Measurements from ENCODE around the gene PRRX2.
"Not testable (repeated sequence)": the region's sequence is repeated elsewhere in the genome, so short reads cannot be mapped to it uniquely, and the experiment has no call there.

The PRRX2 gene

DNA sequence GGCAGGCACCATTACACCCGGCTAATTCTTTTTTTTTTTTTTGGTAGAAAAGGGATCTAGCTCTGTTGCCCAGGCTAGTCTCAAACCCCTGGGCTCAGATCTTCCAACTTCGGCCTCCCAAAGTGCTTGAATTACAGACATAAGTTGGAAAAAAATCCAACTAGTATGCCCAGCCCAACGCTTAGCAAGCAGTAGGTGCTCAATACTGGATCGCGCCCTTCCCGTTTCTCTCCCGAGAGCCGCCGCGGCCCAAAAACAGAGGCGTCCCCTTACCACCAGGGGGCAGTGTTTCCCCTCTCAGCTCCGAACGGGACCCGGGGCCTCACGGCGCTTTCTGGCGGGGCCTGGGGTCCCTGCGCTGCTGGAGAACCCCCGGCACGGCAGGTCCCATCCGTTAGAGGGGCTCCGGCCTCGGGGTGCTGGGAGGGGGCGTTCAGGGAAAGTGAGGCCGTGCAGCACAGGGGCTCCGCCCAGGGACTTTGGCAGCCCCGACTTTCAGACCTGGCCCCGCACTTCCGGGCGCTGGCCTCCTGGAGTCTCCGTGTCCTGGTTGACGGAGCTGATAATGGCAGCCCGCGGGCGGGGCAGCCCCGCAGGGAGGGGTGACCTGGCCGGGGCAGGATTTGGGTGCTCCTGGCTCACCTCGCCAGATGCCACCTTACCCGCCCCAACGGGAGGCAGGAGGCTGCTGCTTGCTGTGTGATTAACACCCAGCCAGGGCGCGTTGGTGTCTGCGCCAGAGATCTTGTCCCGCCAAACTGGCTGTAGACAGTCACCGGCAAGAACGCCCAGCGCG, 72.2 kb downstream of the PRRX2 start:
- peak; percentile 91 for DNase-seq

DNA sequence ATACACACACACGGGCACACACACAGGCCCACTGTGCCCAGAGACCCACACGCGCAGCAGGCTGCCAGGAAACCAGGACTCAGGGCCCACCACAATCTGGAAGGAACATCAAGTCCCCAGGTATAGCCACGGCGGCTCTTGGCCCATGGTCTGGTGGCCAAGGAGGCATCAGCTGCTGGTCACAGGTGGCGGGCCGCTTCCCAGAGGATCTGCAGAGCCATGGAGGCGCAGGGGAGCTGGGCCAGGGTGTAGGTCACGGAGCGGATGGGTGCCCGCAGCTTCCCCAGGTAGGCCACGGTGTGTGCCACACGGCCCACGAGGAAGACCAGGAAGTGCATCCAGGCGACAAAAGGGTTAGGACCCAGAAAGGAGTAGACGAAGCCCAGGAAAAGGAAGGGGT, 74.0 kb downstream of the PRRX2 start:
- no peak for DNase-seq

DNA sequence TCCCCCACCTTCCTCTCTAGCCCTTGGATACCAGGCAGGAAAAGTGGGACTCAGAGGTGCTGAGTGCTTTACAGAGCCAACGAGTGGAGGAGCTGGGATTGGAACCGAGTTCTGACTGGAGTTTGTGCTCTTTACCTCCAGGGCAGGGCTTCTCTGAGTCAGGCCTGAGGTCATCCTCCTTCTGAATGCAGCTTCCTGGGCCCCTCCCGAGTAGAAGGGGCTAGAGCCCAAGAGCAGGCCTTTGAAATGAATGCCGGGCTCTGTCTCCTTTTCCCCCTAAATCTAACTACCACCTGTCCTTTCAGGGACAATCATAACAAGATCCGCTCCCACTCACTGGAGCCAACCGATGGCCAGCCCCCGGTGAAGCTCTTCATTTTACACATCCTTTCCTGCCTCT, 74.7 kb downstream of the PRRX2 start:
- DNase-seq = no peak

DNA sequence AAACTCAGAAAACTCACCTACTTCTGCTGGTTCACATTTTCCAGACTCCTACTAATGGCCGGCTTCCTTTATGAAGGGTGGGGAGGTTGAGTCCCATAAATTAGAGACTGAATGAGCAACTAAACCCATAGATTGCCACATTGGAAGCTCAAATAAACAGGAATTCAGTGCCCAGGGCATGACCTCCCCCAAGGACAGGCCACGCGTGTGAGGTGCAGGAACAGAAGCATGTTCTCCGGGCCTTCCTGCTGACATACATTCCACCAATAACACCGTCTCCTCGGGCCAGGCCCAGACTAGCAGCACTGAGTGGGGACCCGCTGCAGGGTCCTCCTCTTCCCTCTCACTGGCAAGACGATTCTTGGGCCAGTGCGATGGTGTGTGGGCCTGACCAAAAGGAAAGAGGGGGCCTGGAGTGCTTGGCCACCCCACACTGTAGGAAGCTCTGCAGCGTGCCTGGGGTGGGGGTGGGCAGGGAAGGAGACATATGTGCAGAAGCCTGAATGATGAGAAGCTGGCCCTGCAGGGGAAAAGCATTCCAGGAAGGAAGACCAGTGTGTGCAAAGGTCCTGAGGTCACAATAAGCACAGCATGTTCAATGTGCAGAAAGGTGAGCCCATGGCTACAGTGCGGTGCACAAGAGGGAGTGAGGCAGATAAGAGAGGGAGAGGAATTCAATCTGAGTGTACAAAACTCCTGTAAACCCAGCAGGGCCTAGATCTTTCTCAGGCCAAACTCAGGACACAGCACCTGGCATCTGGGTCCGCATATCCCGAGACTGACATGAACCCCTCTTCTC, 75.4 kb downstream of the PRRX2 start:
- DNase-seq = no peak

DNA sequence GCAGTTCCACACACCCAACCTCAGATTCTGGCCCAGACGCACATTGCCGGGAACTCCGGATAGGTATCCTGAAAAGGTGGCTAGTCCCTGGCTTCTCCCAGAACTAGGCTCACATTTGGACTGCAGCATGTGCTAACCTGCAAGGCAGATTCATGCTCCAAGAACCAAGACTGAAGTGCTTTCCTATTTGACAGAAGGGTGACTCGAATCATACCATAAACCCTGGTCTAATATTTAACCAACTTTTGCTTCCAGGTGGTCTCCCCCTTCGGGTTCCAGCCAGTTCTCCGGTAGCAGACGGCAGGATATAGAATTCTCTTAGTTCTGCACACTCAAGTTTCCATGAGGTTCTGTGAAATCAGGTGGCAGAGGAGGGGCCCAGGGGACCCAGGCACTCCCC, 79.8 kb downstream of the PRRX2 start:
- no peak for DNase-seq

DNA sequence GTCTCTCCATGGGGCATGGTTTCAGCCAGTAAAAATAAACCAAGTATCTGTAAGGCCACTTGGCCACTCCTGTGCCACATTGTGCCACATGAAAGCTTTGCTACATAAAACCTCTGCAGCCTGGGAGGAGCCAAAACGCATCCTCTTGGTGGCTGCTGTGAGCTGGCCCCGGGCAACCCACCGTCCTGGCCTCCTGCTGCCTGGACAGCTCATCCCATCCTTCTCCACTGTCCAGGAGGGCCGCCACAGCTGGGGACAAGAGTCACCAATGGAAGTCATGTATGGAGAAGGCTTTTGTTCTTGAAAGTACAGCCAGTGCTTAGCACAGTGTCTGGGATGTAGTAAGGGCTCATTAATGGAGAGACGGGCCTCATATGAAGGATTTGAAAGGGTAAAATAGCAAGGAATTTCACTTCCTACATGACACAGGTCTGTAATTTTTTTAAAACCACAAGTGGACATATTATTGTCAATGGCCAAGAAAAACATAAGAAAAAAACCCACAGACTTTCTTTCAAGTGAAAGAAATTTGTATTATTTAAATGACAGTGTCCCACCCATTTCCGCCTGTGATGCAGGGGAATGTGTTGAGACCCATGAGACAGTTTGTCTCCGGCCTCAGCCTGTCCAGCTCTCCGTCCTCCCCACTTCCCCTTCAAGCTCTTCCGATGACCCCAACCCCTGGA, 80.8 kb downstream of the PRRX2 start:
- DNase-seq = no peak

DNA sequence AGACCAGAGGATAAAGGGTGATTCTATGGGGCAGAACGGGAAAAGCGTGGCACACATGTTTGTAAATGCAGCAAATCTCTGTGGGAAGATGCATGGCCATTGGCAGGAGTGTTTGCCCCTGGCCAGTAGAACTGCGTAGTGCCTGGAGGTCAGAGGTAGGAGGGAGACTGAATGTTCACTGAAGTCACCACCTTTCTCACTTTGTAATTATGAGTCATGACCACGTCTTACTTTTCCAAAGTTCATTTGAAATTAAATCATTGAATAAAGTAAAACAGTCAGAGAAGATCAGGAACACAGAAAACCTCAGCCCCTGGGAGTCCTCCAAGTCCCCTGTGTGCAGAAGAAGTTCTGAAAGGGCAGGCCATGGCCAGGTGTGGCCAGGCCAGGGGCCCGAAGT, 82.8 kb downstream of the PRRX2 start:
- no peak for DNase-seq

DNA sequence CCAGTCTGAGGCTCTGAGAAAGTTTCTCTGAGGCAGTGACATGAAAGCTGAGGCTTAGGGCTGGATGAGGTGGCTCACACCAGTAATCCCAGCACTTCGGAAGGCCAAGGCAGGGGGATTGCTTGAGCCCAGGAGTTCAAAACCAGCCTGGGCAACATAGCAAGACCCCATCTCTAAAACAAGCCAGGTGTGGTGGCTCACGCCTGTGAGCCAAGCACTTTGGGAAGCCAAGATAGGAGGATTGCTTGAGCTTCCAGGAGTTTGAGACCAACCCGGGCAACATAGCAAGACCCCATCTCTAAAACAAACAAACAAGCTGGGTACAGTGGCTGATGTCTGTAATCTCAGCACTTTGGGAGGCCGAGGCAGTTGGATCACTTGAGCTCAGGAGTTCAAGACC, 83.6 kb downstream of the PRRX2 start:
- DNase-seq = not testable (repeated sequence)

DNA sequence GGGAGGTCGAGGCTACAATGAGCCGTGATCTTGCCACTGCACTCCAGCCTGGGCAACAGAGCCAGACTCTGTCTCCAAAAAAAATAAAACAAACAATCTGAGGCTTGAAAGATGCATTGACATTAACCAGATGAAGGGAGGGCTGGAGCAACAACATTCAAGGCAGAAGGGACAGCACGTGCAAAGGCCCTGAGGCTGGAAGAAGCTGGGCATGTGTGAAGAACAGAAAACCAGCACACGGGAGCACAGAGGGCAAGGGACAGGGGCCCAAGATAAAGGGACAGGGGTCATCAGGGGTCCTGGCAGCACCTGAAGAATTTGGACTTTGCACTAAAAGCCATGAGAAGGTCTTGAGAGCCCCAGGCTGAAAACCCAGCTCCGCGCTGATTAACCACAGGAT, 84.1 kb downstream of the PRRX2 start:
- no peak for DNase-seq

DNA sequence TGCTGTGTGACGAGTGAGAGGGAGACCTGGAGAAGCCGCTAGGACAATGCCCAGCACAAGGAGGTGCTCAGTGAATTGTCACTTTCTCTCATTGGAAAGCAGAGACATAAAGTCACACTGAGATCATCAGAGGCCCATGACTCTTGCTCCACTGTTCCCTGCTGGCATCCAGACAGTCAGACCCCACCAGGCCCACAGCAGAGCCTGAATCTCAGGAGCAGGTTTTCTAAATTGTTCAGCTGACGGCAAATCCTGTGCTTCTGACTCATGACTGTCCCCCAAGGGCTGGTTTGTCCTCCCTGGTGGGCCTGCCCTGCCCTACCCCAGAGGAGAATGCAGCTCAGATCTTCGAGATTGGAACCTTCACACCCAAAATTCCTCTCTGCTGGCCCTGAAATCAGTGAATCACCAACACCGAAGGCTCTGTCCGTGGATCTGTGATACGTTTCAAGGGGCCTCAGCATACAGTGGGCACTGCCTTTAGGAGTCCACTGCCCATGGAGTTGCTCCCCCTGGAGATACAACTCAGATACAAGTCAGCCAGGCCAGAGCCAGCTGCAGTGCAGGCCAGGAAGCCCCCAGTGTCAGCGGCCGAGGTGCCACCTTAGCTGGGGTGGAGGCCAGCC, 84.7 kb downstream of the PRRX2 start:
- no peak for DNase-seq

DNA sequence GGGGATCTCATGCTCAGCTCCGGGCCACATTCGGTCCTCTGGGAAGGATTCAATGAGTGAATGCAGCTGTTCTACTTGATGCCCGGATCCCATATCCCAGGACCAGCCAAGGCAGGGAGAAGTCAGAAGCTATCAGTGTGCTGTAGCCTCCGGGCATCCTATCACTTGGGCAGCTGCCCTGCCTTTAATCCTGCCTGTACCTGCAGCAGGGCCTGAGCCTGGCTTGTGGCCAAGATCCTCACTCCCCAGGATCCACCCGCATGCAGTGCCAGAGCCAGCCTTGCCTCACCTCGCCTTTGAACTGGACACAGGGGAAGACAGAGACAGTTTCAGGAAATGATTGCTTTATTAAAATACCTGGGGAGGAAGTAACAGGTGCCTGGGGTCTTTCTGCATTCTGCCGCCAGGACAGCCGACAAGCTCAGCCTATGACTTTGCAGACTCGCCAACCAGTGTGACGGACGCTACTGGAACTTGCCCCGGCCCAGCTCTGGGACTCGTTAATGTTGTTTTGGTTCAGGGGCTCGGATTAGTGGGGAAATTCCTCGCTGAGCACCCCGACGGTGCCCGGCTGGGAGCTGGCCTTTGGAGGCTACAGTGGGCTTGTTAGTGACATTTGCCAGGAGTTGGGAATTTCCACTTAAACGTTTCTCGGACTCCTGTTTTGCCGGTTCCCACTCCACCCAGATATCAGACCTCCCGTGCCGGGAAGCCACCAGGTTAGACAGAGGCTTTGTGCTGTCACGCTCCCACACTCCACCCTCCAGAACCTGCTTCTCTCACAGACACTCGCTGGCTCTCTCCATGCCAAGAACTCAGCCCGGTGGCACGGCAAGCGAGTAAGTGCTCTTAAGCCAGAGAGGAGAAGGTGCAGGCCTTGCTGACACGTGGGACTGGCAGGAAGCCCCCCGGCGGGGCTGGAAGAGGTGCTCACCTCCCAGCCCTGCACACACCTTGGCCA, 86.7 kb downstream of the PRRX2 start:
- DNase-seq = no peak

DNA sequence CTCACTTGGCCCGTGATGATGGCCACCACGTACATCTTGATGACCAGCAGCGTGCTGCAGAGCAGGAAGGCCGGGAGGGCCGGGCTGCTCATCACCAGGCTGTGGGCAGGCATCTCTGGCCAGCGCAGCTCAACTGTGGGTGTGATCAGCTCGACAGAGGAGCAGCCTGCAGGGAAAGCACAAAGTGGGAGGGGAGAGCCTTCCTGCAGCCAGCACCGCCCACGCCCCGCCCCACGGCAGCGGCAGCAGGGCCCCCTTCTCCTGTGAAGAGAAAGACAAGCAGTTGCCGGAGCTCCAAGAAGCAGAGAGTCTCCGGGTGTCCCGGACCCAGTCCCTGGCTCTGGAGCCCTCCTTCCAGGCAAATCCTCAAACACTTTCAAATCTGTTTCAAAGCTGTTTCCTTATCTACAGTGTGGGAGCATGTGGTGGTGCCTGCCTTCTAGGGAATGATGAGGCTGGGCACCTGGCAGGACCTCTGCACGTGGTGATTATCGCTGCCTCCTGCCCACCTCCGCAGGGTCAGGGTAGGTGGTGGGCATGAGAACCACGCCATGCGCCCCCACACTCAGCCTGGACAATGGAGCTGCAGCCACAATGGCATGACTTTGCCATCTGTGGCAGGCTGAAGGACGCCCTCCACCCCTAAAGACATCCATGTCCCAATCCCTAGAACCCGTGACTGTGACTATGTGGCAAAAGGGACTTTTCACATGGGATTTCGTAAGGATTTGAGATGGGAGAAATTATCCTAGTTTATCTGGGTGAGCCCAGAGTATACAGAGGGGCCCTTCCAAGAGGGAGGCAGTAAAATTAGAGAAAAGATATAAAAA, 87.7 kb downstream of the PRRX2 start, which contains the start of gene PTGES:
TSS of gene PTGES (minus strand) at position 143 of the 830 bp plus-strand sequence. CDS start at position 113, 30 bp downstream.
- peak; percentile 27 for DNase-seq

DNA sequence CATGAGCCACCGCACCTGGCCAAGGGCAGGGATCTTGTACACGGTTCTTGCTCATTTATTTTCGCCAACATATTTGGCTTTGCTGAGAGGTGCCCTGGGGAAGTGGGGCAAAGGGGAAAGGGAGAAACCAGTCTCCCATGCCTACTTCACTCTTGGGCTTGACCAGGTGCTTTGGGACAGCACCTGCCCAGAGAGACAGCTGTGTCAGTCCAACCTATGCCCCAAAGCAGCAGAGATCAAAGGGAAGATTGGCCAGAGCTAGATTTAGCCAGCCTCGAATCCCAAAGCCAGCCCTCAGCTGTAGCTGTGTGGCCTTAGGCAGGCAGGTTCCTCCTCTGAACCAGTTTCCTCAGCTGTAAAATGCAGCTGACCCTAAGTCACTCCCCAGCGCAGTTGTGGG, 89.7 kb downstream of the PRRX2 start:
- DNase-seq = no peak

DNA sequence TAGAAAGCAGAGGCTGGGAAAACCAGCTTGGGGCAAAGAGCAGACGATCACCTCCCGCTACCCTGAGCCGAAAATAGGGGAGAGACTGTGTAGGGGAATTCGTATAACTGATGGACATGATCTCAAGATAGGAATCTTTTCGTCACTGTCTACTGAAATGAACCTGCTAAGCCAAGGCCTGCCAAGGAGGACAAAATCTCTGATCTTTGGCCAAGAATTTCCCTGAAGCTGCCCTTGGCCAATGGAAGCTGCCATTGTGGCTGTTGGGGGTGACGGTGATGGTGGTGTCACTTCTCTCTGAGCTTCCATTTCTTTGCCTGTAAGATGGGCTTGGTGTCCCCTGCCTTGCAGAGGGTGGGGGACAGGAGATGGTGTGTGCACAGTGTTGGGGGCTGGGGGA, 90.7 kb downstream of the PRRX2 start:
- DNase-seq = no peak

DNA sequence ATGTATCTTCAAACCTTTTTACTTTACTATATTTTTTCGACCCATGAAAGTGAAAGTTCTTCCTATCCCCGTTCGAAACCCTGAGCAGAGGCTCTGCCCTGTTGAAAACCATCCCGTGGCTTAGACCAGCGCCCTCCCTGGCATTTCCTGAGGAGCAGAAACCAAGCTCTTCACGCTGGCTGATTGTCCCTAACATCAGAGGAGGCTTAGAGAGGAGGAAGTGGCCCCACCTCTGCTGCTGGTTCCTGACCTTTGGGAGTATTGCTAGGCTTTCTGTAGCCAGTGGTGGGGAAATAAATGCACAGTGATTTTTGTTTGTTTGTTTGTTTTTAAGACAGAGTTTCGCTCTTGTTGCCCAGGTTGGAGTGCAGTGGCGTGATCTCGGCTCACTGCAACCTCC, 91.6 kb downstream of the PRRX2 start:
- peak; percentile 42 for DNase-seq

DNA sequence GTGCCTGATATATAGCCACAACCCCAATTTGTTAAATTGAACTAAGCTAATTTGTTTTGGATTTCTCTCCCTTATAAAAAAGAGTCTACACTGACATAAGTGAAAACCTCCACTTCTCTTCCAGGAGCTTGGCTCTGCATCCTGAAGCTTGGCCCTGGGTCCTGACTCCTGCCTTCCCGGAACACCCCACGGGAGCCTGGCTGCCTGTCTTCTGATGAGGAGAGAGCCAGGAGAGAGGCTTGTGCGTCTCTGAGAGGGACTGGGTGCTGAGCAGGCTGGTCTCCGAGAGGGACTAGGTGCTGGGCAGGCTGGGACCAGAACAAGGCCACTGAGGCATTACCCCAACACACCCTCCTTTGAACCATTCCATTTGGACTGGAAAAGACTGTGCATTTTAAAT, 93.9 kb downstream of the PRRX2 start:
- DNase-seq = no peak

DNA sequence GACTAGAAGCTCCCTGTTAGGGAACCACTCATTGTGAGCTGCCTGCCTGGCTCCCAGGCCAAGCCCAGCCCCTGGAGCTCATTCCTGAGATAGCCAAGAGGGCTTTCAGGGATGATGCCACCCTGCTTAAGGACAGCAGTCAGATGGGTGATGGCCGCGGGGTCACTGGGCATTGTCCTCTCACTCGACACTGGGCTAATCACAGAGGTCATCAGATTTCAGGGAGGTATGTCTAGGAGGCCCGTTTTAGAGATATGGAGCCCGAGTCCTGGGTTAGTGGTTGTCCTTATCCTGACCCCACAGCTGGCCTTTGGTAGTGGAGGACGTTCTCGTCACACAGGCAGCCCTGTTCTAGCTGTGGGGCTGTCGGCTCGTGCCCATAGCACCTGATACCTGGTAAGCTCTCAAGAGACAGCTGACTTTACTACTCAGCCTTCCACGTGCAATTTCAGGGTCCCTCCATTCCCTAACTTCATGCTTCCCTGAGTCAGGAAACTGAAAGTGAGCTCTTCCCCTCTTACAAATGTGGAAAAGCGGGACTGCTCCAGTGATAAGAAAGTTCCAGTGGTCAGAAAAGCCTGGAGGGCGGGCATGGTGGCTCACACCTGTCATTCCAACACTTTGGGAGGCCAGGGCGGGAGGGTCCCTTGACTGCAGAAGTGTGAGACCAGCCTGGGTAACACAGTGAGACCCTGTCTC, 94.5 kb downstream of the PRRX2 start:
- no peak for DNase-seq

DNA sequence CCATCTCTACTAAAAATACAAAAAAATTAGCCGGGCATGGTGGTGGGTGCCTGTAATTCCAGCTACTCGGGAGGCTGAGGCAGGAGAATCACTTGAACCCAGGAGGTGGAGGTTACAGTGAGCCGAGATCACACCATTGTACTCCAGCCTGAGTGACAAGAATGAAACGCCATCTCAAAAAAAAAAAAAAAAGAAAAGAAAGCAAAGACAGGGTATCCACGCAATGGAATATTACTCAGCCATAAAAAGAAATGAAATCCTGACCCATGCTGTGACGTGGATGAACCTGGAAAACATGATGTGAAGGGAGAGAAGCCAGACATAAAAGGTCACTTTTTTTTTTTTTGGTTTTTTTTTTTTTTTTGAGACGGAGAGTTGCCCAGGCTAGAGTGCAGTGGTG, 95.3 kb downstream of the PRRX2 start:
- DNase-seq = not testable (repeated sequence)

DNA sequence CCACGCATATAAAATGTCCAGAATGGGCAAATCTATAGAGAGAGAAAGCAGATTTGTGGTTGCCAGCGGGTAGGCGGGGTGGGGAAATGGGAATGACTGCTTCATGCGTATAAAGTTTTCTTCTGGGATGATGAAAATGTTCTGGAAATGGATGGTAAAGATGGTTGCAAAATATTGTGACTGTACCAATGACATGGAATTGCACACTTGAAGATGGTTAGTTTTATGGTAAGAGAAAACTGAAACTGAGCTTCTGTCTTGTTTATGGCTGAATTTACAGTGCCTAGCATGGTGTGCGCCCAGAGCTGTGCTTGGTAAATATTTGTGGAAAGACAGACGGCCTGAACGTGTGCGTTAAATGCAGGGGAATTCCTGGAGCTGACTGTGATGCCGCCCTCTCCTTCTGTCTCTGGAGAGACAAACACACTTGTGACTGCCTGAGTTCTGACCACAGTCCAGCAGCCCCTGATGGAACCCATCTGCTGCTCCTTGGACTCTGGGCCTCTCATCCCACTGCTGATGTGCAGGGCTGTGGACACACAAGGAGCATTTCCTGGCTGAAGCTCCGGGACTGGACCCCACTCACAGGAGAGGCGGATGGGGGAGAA, 96.0 kb downstream of the PRRX2 start:
- DNase-seq = no peak

DNA sequence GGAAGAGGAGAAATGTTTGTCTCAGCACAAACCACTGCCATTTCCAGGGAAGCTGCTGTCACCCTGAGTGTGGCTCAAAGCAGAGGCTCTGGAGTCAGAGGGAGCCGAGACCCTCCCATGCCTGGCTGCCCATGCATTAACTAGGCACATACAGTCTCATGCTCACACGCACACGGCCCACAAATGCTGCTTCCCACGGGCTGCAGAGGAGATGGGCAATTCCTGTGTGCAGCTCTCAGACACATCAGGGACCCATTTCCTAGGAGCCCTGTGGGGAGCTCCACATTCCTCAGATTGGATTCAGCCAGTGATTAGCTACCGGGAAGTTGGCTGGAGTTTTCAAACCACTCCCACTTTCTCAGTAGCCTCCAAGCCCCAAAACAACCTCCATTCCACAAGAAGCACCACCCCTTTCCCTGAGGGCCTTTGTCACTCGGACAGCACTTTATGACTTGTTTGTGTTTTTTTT, 96.5 kb downstream of the PRRX2 start:
- DNase-seq = no peak
